GM12874 (cell line): Measurements from ENCODE around the gene TMEM115.

ENCODE experiments used
- CTCF ChIP-seq: IDR thresholded peaks from 2 replicates; pipeline ENCODE4 v1.5.1; 2011; ENCODE audit warnings: low read depth, mild to moderate bottlenecking, control low read depth, low read length, moderate library complexity; ENCODE audit not compliant: insufficient read depth

TMEM115 gene

GRCh38 chr3:50354850-50355249 lies 4.5 kb downstream of the TMEM115 start:
- TF ChIP-seq CTCF = no peak

- no peak for TF ChIP-seq CTCF
Observed at GRCh38 chr3:50354186-50354764, 5.0 kb downstream of the TMEM115 start.

- no peak for TF ChIP-seq CTCF
Observed at GRCh38 chr3:50353245-50354004, 5.9 kb downstream of the TMEM115 start.

GRCh38 chr3:50352781-50353180 lies 6.5 kb downstream of the TMEM115 start:
- 0 out of 2 replicates have a peak, but pooled peaks have one; percentile 5 for TF ChIP-seq CTCF

- TF ChIP-seq CTCF = no peak
Observed at GRCh38 chr3:50351323-50351697, 8.0 kb downstream of the TMEM115 start.

- TF ChIP-seq CTCF = no peak
Observed at GRCh38 chr3:50350527-50351322, 8.6 kb downstream of the TMEM115 start, which contains the start of the genes CYB561D2 and NPRL2. Gene CYB561D2, plus strand, starts transcription at chr3:50350862. Its CDS starts 572 bp downstream, at chr3:50351434. Gene NPRL2, minus strand, starts transcription at chr3:50350775. Its CDS starts 123 bp downstream, at chr3:50350652.

- no peak for TF ChIP-seq CTCF
Observed at GRCh38 chr3:50350213-50350526, 9.2 kb downstream of the TMEM115 start.
